SH-SY5Y (cell line): ENCODE measurements around the gene HRC.

Experiments
- GATA2 ChIP-seq: IDR thresholded peaks from 2 replicates; pipeline ENCODE4 v1.6.1; 2011; ENCODE audit warnings: mild to moderate bottlenecking, low read depth, low read length
- GATA3 ChIP-seq: IDR thresholded peaks from 2 replicates; pipeline ENCODE4 v1.6.1; 2011; ENCODE audit warnings: low read depth, mild to moderate bottlenecking, low read length, moderate library complexity

GRCh38 chr19:49193822-49194394, 38.7 kb upstream of the HRC start:
- TF ChIP-seq GATA2 (no peak), GATA3 (no peak)
